Keratinocyte (primary cell): ENCODE results near the gene MERTK. TPM values are rescaled to one million over a fixed set of nuclear protein-coding genes. Genes with fewer than 3 reads are reported as not detected.
"Not testable (repeated sequence)": the region's sequence is repeated elsewhere in the genome, so short reads cannot be mapped to it uniquely, and the experiment has no call there.

Source experiments
- DNase-seq: peaks from one replicate; pipeline ENCODE4 v3.0.0-alpha.2; 2011; ENCODE audit warnings: low read depth, missing footprints, low spot score
- FAIRE-seq: peaks from 2 replicates; lab custom pipeline; 2011; peaks lifted over from hg19 to GRCh38; lab: Jason Lieb, UNC
- H2AFZ ChIP-seq: 2 replicates; pipeline ENCODE4 v1.6.0; 2012; ENCODE audit warnings: low read length, control low read depth, inconsistent platforms; ENCODE audit not compliant: control insufficient read depth
- H3K27ac ChIP-seq: 2 replicates; pipeline ENCODE4 v1.5.1; 2011; ENCODE audit warnings: low read length; ENCODE audit not compliant: control insufficient read depth, insufficient read depth
- H3K27me3 ChIP-seq: 3 replicates; pipeline ENCODE4 v1.6.0; 2011; ENCODE audit warnings: low read length; ENCODE audit not compliant: control insufficient read depth, insufficient read depth; ENCODE audit errors: extremely low read depth
- H3K36me3 ChIP-seq, 2 experiments: 2 replicates in 1 of 2; 3 replicates in 1 of 2; pipeline ENCODE4 v1.5.1; 2011; ENCODE audit warnings: low read length in 2 of 2, mild to moderate bottlenecking in 1 of 2; ENCODE audit not compliant: control insufficient read depth in 2 of 2, insufficient read depth in 2 of 2; ENCODE audit errors: extremely low read depth in 1 of 2
- H3K4me1 ChIP-seq: 3 replicates; pipeline ENCODE4 v1.5.1; 2011; ENCODE audit warnings: low read length; ENCODE audit not compliant: control insufficient read depth, insufficient read depth; ENCODE audit errors: extremely low read depth
- H3K4me2 ChIP-seq: 3 replicates; pipeline ENCODE4 v1.6.0; 2011; ENCODE audit warnings: low read depth, low read length; ENCODE audit not compliant: control insufficient read depth, insufficient read depth; ENCODE audit errors: extremely low read depth
- H3K4me3 ChIP-seq, 3 experiments: fragments of 200-600 bp in 1 of 3; sonication (generic) in 1 of 3; 2 replicates in 2 of 3; 3 replicates in 1 of 3; pipeline ENCODE4 v1.5.1; 2011 to 2016; ENCODE audit warnings: low read length in 3 of 3, mild to moderate bottlenecking in 3 of 3, control low read depth in 2 of 3, inconsistent platforms in 1 of 3, low read depth in 1 of 3, mixed read lengths in 1 of 3, mixed run types in 1 of 3, moderate library complexity in 1 of 3; ENCODE audit not compliant: control insufficient read depth in 2 of 3, insufficient read depth in 2 of 3; ENCODE audit errors: extremely low read depth in 1 of 3
- H3K79me2 ChIP-seq: 2 replicates; pipeline ENCODE4 v1.6.0; 2012; ENCODE audit warnings: low read length; ENCODE audit not compliant: control insufficient read depth, insufficient read depth
- H3K9ac ChIP-seq: 3 replicates; pipeline ENCODE4 v1.6.0; 2011; ENCODE audit warnings: low read length; ENCODE audit not compliant: control insufficient read depth, insufficient read depth; ENCODE audit errors: extremely low read depth
- H3K9me1 ChIP-seq: 3 replicates; pipeline ENCODE4 v1.6.0; 2011; ENCODE audit warnings: low read length; ENCODE audit not compliant: control insufficient read depth, insufficient read depth; ENCODE audit errors: extremely low read depth
- H3K9me3 ChIP-seq: 2 replicates; pipeline ENCODE4 v1.5.1; 2012; ENCODE audit warnings: low read depth, low read length; ENCODE audit not compliant: control insufficient read depth
- H4K20me1 ChIP-seq: 3 replicates; pipeline ENCODE4 v1.6.0; 2011; ENCODE audit warnings: low read length; ENCODE audit not compliant: control insufficient read depth, insufficient read depth; ENCODE audit errors: extremely low read depth
- EZH2 ChIP-seq: IDR thresholded peaks from one replicate; pipeline ENCODE4 v1.6.1; 2012; ENCODE audit warnings: inconsistent platforms, mild to moderate bottlenecking, low read length, moderate library complexity
- dilution Hi-C: fragments of 300-500 bp; cut with MboI; formaldehyde crosslinking; loops from one replicate; pipeline ENCODE4 v1.7.0; 2020; ENCODE audit warnings: low sequenced_read_pairs; ENCODE audit not compliant: extremely low pct_ligation_motif_present
- polyA plus RNA-seq, 5 experiments: library from polyadenylated mRNA; depleted of rRNA in 3 of 5; stranded (reverse) in 3 of 5; stranded (forward) in 1 of 5; unstranded in 1 of 5; fragments of >200 nt; gene quantifications; 1 replicate in 1 of 5; 2 replicates in 3 of 5; 3 replicates in 1 of 5; pipeline versions ENCODE4 v1.2.1 to v1.2.3, GENCODE V29; 2011 to 2012; ENCODE audit warnings: missing spikeins in 2 of 5, low read depth in 1 of 5, low replicate concordance in 1 of 5
- TF ChIP-seq, protein P1 (sequence below), 3 experiments: IDR thresholded peaks in 1 of 3; conservative IDR thresholded peaks in 1 of 3; optimal IDR thresholded peaks in 1 of 3; 2 replicates in 2 of 3; 3 replicates in 1 of 3; pipeline versions ENCODE3 to v1.5.1; 2011; ENCODE audit warnings: low read length in 3 of 3, mild to moderate bottlenecking in 3 of 3, moderate library complexity in 2 of 3, control low read depth in 1 of 3, inconsistent platforms in 1 of 3; ENCODE audit not compliant: insufficient read depth in 2 of 3; ENCODE audit errors: extremely low read depth in 1 of 3

The MERTK gene
- polyA plus RNA-seq, 1 donor (not counting 4 experiments of a cell fraction or from before 2014, with no cell fraction given), result 0.14 TPM

DNA sequence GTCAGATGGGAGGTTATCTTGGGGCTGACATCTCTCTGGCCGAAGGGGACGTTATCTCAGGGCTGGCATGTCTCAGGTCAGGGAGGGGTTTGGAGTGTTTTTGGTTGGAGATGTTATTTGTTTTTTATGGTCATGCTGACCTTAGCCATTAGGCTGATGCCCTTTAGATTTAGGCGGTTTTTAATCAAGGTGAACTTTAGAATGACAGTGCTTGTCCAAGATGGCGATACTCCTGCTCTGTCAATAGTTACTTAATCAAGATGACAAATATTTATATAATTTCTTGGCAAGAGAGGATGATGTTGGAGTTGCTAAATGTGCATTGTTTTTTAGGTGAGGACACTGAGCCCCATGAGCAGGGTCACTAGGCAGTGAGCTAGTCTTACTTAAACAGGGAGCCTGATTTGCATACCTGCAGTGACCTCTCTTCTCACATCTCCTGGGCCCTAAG, 34.5 kb downstream of the MERTK start:
- Histone ChIP-seq H4K20me1 (peaks cover 4% of the 10 kb centered on the region), H3K27ac (no peak overlapping the region), H3K36me3 (no peaks in the 10 kb centered on the region), H3K9me3 (no peaks in the 10 kb centered on the region), H3K27me3 (peaks cover 31% of the 10 kb centered on the region), H3K9ac (no peak overlapping the region), H3K4me1 (peaks cover 4% of the 10 kb centered on the region), H3K79me2 (no peaks in the 10 kb centered on the region), H3K4me3 (no peak overlapping the region), H3K4me2 (no peak overlapping the region), H2AFZ (no peak overlapping the region), H3K9me1 (no peaks in the 10 kb centered on the region)
- DNase-seq, result no peak
- dilution Hi-C loops, result no loop called here
- FAIRE-seq, result no peak
- TF ChIP-seq, protein P1, sequence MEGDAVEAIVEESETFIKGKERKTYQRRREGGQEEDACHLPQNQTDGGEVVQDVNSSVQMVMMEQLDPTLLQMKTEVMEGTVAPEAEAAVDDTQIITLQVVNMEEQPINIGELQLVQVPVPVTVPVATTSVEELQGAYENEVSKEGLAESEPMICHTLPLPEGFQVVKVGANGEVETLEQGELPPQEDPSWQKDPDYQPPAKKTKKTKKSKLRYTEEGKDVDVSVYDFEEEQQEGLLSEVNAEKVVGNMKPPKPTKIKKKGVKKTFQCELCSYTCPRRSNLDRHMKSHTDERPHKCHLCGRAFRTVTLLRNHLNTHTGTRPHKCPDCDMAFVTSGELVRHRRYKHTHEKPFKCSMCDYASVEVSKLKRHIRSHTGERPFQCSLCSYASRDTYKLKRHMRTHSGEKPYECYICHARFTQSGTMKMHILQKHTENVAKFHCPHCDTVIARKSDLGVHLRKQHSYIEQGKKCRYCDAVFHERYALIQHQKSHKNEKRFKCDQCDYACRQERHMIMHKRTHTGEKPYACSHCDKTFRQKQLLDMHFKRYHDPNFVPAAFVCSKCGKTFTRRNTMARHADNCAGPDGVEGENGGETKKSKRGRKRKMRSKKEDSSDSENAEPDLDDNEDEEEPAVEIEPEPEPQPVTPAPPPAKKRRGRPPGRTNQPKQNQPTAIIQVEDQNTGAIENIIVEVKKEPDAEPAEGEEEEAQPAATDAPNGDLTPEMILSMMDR (optimal IDR thresholded peaks at IDR 0.05 in 1 of 3, IDR thresholded peaks at IDR 0.05 in 1 of 3, conservative IDR thresholded peaks at IDR 0.05 in 1 of 3; ENCODE audit: extremely low read depth in 1 of 3, insufficient read depth in 2 of 3, low read length in 3 of 3), result no peak
- no peak for TF ChIP-seq EZH2

DNA sequence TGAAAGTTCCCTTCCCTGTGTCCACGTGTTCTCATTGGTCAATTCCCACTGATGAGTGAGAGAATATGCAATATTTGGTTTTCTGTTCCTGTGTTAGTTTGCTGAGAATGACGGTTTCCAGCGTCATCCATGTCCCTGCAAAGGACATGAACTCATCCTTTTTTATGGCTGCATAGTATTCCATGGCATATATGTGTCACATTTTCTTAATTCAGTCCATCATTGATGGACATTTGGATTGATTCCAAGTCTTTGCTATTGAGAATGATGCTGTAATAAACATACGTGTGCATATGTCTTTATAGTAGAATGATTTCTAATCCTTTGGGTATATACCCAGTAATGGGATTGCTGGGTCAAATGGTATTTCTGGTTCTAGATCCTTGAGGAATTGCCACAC, 35.5 kb downstream of the MERTK start:
- DNase-seq, H3K9me3 ChIP-seq, H3K4me2 ChIP-seq, H2AFZ ChIP-seq, H3K36me3 ChIP-seq, H4K20me1 ChIP-seq, H3K4me3 ChIP-seq, H3K9me1 ChIP-seq, H3K4me1 ChIP-seq, H3K79me2 ChIP-seq, FAIRE-seq, H3K27ac ChIP-seq, dilution Hi-C loops, H3K9ac ChIP-seq: not testable (repeated sequence)
- H3K27me3 ChIP-seq, result peaks cover 32% of the 10 kb centered on the region

DNA sequence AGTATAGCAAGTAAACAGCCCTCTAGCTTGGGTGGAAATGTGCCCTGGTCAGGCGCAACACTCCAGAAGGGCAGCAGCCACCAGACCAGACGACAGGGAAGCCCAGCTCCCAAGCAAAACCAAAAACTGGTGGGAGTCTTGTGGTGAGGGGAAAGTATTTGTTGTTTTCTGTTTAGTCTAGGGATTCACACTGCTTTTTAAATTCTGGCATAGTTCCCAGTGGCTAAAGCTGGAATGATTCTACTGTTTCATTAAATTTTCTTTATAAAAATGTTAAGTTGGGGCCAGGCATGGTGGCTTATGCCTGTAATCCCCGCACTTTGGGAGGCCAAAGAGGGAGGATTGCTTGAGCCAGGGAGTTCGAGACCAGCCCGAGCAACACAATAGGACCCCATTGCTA, 38.5 kb downstream of the MERTK start:
- Histone ChIP-seq H3K9me1 (no peaks in the 10 kb centered on the region), H4K20me1 (no peaks in the 10 kb centered on the region), H3K36me3 (no peaks in the 10 kb centered on the region), H3K79me2 (no peaks in the 10 kb centered on the region), H3K9ac (no peak overlapping the region), H3K27ac (no peak overlapping the region), H3K4me2 (no peak overlapping the region), H3K27me3 (peaks cover 45% of the 10 kb centered on the region), H3K9me3 (no peaks in the 10 kb centered on the region), H3K4me3 (no peak overlapping the region), H2AFZ (no peak overlapping the region), H3K4me1 (no peaks in the 10 kb centered on the region)
- TF ChIP-seq, protein P1 (optimal IDR thresholded peaks at IDR 0.05 in 1 of 3, IDR thresholded peaks at IDR 0.05 in 1 of 3, conservative IDR thresholded peaks at IDR 0.05 in 1 of 3; ENCODE audit: extremely low read depth in 1 of 3, insufficient read depth in 2 of 3, low read length in 3 of 3), result no peak
- no peak for TF ChIP-seq EZH2
- dilution Hi-C loops, result no loop called here
- FAIRE-seq (no peak), DNase-seq (no peak)
